ENCODE measurements around the gene FAM151B.

DNA sequence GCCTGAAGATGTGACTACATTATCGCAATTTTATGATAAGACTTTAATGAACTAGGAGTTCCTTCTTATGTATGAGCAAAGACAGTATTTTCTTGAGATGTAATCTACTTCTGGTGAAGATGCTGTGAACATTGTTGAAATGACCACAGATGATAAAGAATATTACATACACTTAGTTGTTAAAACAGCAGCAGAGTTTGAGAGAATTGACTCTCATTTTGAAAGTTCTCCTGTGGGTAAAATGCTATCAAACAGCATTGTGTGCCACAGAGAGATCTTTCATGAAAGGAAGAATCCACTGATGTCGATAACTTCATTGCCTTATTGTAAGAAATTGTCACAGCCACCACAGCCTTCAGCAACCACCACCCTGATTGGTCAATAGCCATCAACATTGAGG lies 8.0 kb downstream of the FAM151B start:
- TF ChIP-seq, protein P1, sequence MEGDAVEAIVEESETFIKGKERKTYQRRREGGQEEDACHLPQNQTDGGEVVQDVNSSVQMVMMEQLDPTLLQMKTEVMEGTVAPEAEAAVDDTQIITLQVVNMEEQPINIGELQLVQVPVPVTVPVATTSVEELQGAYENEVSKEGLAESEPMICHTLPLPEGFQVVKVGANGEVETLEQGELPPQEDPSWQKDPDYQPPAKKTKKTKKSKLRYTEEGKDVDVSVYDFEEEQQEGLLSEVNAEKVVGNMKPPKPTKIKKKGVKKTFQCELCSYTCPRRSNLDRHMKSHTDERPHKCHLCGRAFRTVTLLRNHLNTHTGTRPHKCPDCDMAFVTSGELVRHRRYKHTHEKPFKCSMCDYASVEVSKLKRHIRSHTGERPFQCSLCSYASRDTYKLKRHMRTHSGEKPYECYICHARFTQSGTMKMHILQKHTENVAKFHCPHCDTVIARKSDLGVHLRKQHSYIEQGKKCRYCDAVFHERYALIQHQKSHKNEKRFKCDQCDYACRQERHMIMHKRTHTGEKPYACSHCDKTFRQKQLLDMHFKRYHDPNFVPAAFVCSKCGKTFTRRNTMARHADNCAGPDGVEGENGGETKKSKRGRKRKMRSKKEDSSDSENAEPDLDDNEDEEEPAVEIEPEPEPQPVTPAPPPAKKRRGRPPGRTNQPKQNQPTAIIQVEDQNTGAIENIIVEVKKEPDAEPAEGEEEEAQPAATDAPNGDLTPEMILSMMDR (IDR thresholded peaks at IDR 0.05), result no peak
- TF ChIP-seq POLR2A (IDR thresholded peaks at IDR 0.05), result no peak
